ENCODE measurements around the gene TOR2A. TPM values are rescaled to one million over a fixed set of nuclear protein-coding genes. Genes with fewer than 3 reads are reported as not detected.

Gene TOR2A
- total RNA-seq, 1 donor from 2014 or later: 17.3 TPM

- Mint-ChIP-seq H3K9me3 (no peaks in the 10 kb centered on the region), H3K27me3 (ENCODE audit: low read depth) (no peaks in the 10 kb centered on the region), H3K4me1 (peaks cover 11% of the 10 kb centered on the region), H3K4me3 (no peak overlapping the region), H3K36me3 (peaks cover 34% of the 10 kb centered on the region), H3K27ac (no peak overlapping the region)
- DNase-seq (ENCODE audit: low spot score in 2 of 2, unreplicated experiment in 2 of 2): no peak
- TF ChIP-seq CTCF (IDR thresholded peaks at IDR 0.05; ENCODE audit: unreplicated experiment): no peak
These were observed 42.0 kb downstream of the TOR2A start for GRCh38 chr9:127693143-127693542.

GRCh38 chr9:127692071-127692470, 43.0 kb downstream of the TOR2A start:
- Mint-ChIP-seq H3K27me3 (ENCODE audit: low read depth) (no peaks in the 10 kb centered on the region), H3K9me3 (no peaks in the 10 kb centered on the region), H3K4me1 (peaks cover 11% of the 10 kb centered on the region), H3K4me3 (no peak overlapping the region), H3K36me3 (peaks cover 34% of the 10 kb centered on the region), H3K27ac (peak overlapping the region; percentile 12)
- no peak for DNase-seq (ENCODE audit: low spot score in 2 of 2, unreplicated experiment in 2 of 2)
- TF ChIP-seq CTCF (IDR thresholded peaks at IDR 0.05; ENCODE audit: unreplicated experiment): no peak

- Mint-ChIP-seq H3K4me3 (no peak overlapping the region), H3K4me1 (peaks cover 19% of the 10 kb centered on the region), H3K27ac (no peak overlapping the region), H3K36me3 (peaks cover 37% of the 10 kb centered on the region), H3K9me3 (no peaks in the 10 kb centered on the region), H3K27me3 (ENCODE audit: low read depth) (no peaks in the 10 kb centered on the region)
- no peak for DNase-seq (ENCODE audit: low spot score in 2 of 2, unreplicated experiment in 2 of 2)
- no peak for TF ChIP-seq CTCF (IDR thresholded peaks at IDR 0.05; ENCODE audit: unreplicated experiment)
These were observed 44.4 kb downstream of the TOR2A start for GRCh38 chr9:127690735-127691134.

- H3K27me3 Mint-ChIP-seq (ENCODE audit: low read depth): no peaks in the 10 kb centered on the region
- no peak for TF ChIP-seq CTCF (IDR thresholded peaks at IDR 0.05; ENCODE audit: unreplicated experiment)
- H3K9me3 Mint-ChIP-seq: no peaks in the 10 kb centered on the region
- DNase-seq (ENCODE audit: low spot score in 2 of 2, unreplicated experiment in 2 of 2): no peak
- H3K27ac Mint-ChIP-seq: no peak overlapping the region
- H3K4me1 Mint-ChIP-seq: peaks cover 10% of the 10 kb centered on the region
- no peak overlapping the region for H3K4me3 Mint-ChIP-seq
- peaks cover 41% of the 10 kb centered on the region for H3K36me3 Mint-ChIP-seq
These were observed 45.6 kb downstream of the TOR2A start for GRCh38 chr9:127689329-127690000.

- TF ChIP-seq CTCF (IDR thresholded peaks at IDR 0.05; ENCODE audit: unreplicated experiment): no peak
- Mint-ChIP-seq H3K27ac (peak overlapping the region; percentile 34), H3K9me3 (no peaks in the 10 kb centered on the region), H3K4me3 (no peak overlapping the region), H3K36me3 (peaks cover 46% of the 10 kb centered on the region), H3K4me1 (peaks cover 10% of the 10 kb centered on the region), H3K27me3 (ENCODE audit: low read depth) (no peaks in the 10 kb centered on the region)
- DNase-seq (ENCODE audit: low spot score in 2 of 2, unreplicated experiment in 2 of 2): no peak
These were observed 48.4 kb downstream of the TOR2A start for GRCh38 chr9:127686461-127687393.

Measured in mesothelial cell of epicardium (in vitro differentiated cells).